Endothelial cell of umbilical vein (primary cell): ENCODE data around the gene TPP2. TPM values are rescaled to one million over a fixed set of nuclear protein-coding genes. Genes with fewer than 3 reads are reported as not detected.

Experiments used
- BruUV-seq: library from RNA; stranded (reverse); fragments of 400-500 nt; replicated peaks from 2 replicates; lab custom pipeline; 2021; lab: Mats Ljungman, UMichigan
- CTCF ChIA-PET: fragments of 300-600, 350-600 bp; sonication (Branson Sonifier 250); formaldehyde crosslinking; loops from one replicate; lab custom pipeline; 2021; ENCODE audit warnings: antibody characterized with exemption, inconsistent platforms; lab: Charles Lee
- POLR2A ChIA-PET: fragments of 300-600, 350-600 bp; sonication (Branson Sonifier 250); formaldehyde crosslinking; loops from one replicate; lab custom pipeline; 2021; ENCODE audit warnings: antibody characterized with exemption, inconsistent platforms; lab: Charles Lee
- DNase-seq: peaks from one replicate; pipeline ENCODE4 v3.0.0-alpha.2; 2011; ENCODE audit warnings: low read depth, low spot score
- FAIRE-seq: peaks from 2 replicates; lab custom pipeline; 2011; peaks lifted over from hg19 to GRCh38; lab: Jason Lieb, UNC
- H2AFZ ChIP-seq: 2 replicates; pipeline ENCODE4 v1.6.0; 2012; ENCODE audit warnings: low read depth, low read length, control low read depth, inconsistent platforms
- H3K27ac ChIP-seq: 2 replicates; pipeline ENCODE4 v1.5.1; 2011; ENCODE audit warnings: low read depth, mild to moderate bottlenecking, control low read depth, low read length, moderate library complexity; ENCODE audit not compliant: insufficient read depth
- H3K27me3 ChIP-seq, 2 experiments: 2 replicates each; pipeline versions ENCODE4 v1.6.0 to v1.6.1; 2011; ENCODE audit warnings: low read length in 2 of 2, mixed read lengths in 1 of 2; ENCODE audit not compliant: control insufficient read depth in 2 of 2, insufficient read depth in 2 of 2
- H3K36me3 ChIP-seq, 2 experiments: 2 replicates in 1 of 2; 3 replicates in 1 of 2; pipeline ENCODE4 v1.5.1; 2011; ENCODE audit warnings: low read length in 2 of 2, mild to moderate bottlenecking in 1 of 2, moderate library complexity in 1 of 2; ENCODE audit not compliant: control insufficient read depth in 2 of 2, insufficient read depth in 2 of 2; ENCODE audit errors: extremely low read depth in 1 of 2
- H3K4me1 ChIP-seq: 3 replicates; pipeline ENCODE4 v1.5.1; 2011; ENCODE audit warnings: mild to moderate bottlenecking, low read length; ENCODE audit not compliant: control insufficient read depth, insufficient read depth; ENCODE audit errors: extremely low read depth
- H3K4me2 ChIP-seq: 2 replicates; pipeline ENCODE4 v1.6.1; 2011; ENCODE audit warnings: low read length, control low read depth, mixed read lengths; ENCODE audit not compliant: insufficient read depth
- H3K4me3 ChIP-seq, 3 experiments: fragments of 200-600 bp in 1 of 3; sonication (generic), shearing (Covaris generic) in 1 of 3; replicated peaks in 1 of 3; 2 replicates each; pipeline ENCODE4 v1.5.1; 2011 to 2016; ENCODE audit warnings: control low read depth in 3 of 3, low read length in 3 of 3, mild to moderate bottlenecking in 2 of 3, inconsistent platforms in 1 of 3, low read depth in 1 of 3, moderate library complexity in 1 of 3; ENCODE audit not compliant: insufficient read depth in 1 of 3
- H3K79me2 ChIP-seq: 2 replicates; pipeline ENCODE4 v1.6.0; 2012; ENCODE audit warnings: low read length, inconsistent platforms; ENCODE audit not compliant: control insufficient read depth, insufficient read depth
- H3K9ac ChIP-seq: replicated peaks from 2 replicates; pipeline ENCODE3; 2011; ENCODE audit warnings: low read length, control low read depth; ENCODE audit not compliant: insufficient read depth; ENCODE audit errors: extremely low read depth
- H3K9me1 ChIP-seq: replicated peaks from 3 replicates; pipeline ENCODE4 v1.6.0; 2011; ENCODE audit warnings: mild to moderate bottlenecking, low read length; ENCODE audit not compliant: control insufficient read depth, insufficient read depth; ENCODE audit errors: extremely low read depth
- H3K9me3 ChIP-seq: replicated peaks from 2 replicates; pipeline ENCODE4 v1.5.1; 2012; ENCODE audit warnings: low read length, inconsistent platforms; ENCODE audit not compliant: control insufficient read depth, insufficient read depth
- H4K20me1 ChIP-seq: replicated peaks from 2 replicates; pipeline ENCODE3; 2011; ENCODE audit warnings: mild to moderate bottlenecking, low read length; ENCODE audit not compliant: control insufficient read depth, insufficient read depth; ENCODE audit errors: extremely low read depth
- CTCF ChIP-seq, 2 donors: IDR thresholded peaks; 1 replicate in 1 of 2; 2 replicates in 1 of 2; pipeline ENCODE4 v1.5.1; 2011; ENCODE audit warnings: low read length in 2 of 2, mild to moderate bottlenecking in 2 of 2, moderate library complexity in 2 of 2, control low read depth in 1 of 2, inconsistent platforms in 1 of 2, low read depth in 1 of 2; ENCODE audit not compliant: insufficient read depth in 1 of 2; ENCODE audit errors: extremely low read depth in 1 of 2
- EZH2 ChIP-seq: IDR thresholded peaks from 2 replicates; pipeline ENCODE4 v1.6.1; 2012; ENCODE audit warnings: borderline replicate concordance, low read depth, mild to moderate bottlenecking, moderate library complexity, low read length, inconsistent platforms; ENCODE audit not compliant: severe bottlenecking
- FOS ChIP-seq: IDR thresholded peaks from 2 replicates; pipeline ENCODE4 v1.6.1; 2011; ENCODE audit warnings: mild to moderate bottlenecking, low read length, moderate library complexity, borderline replicate concordance; ENCODE audit not compliant: insufficient read depth
- GATA2 ChIP-seq: IDR thresholded peaks from 2 replicates; pipeline ENCODE4 v1.7.0; 2011; ENCODE audit warnings: low read depth, mild to moderate bottlenecking, moderate library complexity, mixed read lengths, low read length; ENCODE audit not compliant: insufficient read length, insufficient read depth
- JUN ChIP-seq: IDR thresholded peaks from 2 replicates; pipeline ENCODE4 v1.6.1; 2011; ENCODE audit warnings: borderline replicate concordance, low read depth; ENCODE audit not compliant: insufficient read length, insufficient read depth
- MAX ChIP-seq: IDR thresholded peaks from 2 replicates; pipeline ENCODE4 v1.6.1; 2011; ENCODE audit not compliant: insufficient read depth, insufficient read length
- MYC ChIP-seq: IDR thresholded peaks from one replicate; pipeline ENCODE4 v1.6.1; 2011; ENCODE audit warnings: mild to moderate bottlenecking, low read depth, low read length
- POLR2A ChIP-seq: IDR thresholded peaks from 2 replicates; pipeline ENCODE4 v1.6.1; 2012; ENCODE audit warnings: low read depth, mild to moderate bottlenecking, control low read depth, low read length
- POLR2AphosphoS5 ChIP-seq: IDR thresholded peaks from 2 replicates; pipeline ENCODE4 v1.6.1; 2012; ENCODE audit warnings: low read depth, mild to moderate bottlenecking, control low read depth, low read length, moderate library complexity; ENCODE audit not compliant: insufficient read depth
- dilution Hi-C: fragments of 300-500 bp; cut with MboI; formaldehyde crosslinking; loops from one replicate; pipeline ENCODE4 v1.15.0; 2019; ENCODE audit warnings: low sequenced_read_pairs; ENCODE audit not compliant: extremely low pct_ligation_motif_present
- intact Hi-C: fragments of 100-400 bp; cut with micrococcal nuclease; formaldehyde crosslinking; loops from one replicate; pipeline ENCODE4 v1.10.0; 2022
- polyA plus RNA-seq, 4 experiments: library from polyadenylated mRNA; depleted of rRNA in 3 of 4; stranded (reverse) in 3 of 4; unstranded in 1 of 4; fragments of >200 nt; gene quantifications; 2 replicates each; pipeline versions ENCODE4 v1.2.1 to v1.2.3, GENCODE V29; 2011 to 2012; ENCODE audit warnings: missing spikeins in 1 of 4
- total RNA-seq: library from RNA; stranded (reverse); gene quantifications from 2 replicates; pipeline ENCODE4 v1.2.3, GENCODE V29; 2021

TPP2 gene
- total and polyA plus RNA-seq, 2 donors (not counting 3 experiments of a cell fraction or from before 2014, with no cell fraction given) = 11.5 to 46.7 TPM

GRCh38 chr13:102563267-102563666 lies 33.5 kb upstream of the TPP2 start:
- CTCF ChIA-PET = interaction anchor here (1.3 kb wide), 1 partner anchor 421 kb away, joined by 3 read pairs; no protein-coding TSS in a partner anchor
- H3K4me1 ChIP-seq = no peaks in the 10 kb centered on the region
- H3K36me3 ChIP-seq = no peaks in the 10 kb centered on the region
- H4K20me1 ChIP-seq = no peaks in the 10 kb centered on the region
- POLR2A ChIA-PET = no interaction called here
- no peaks in the 10 kb centered on the region for H3K9me1 ChIP-seq
- peaks cover 10 to 14% of the 10 kb centered on the region in 2 experiments for H3K27me3 ChIP-seq
- intact Hi-C loops = no loop called here
- no peak overlapping the region for H3K4me3 ChIP-seq
- H2AFZ ChIP-seq = no peak overlapping the region
- no peak overlapping the region for H3K27ac ChIP-seq
- dilution Hi-C loops = no loop called here
- H3K9me3 ChIP-seq = no peaks in the 10 kb centered on the region
- no peak for DNase-seq
- H3K9ac ChIP-seq = no peak overlapping the region
- no peaks in the 10 kb centered on the region for H3K79me2 ChIP-seq
- no peak for TF ChIP-seq GATA2
- TF ChIP-seq MYC = no peak
- no peak for FAIRE-seq
- no TSS peak for BruUV-seq
- no peak overlapping the region for H3K4me2 ChIP-seq

- ChIA-PET POLR2A (no interaction called here), CTCF (interaction anchor here (3.9 kb wide), 1 partner anchor 9 kb away, joined by 28 read pairs; no protein-coding TSS in a partner anchor)
- no peak for FAIRE-seq
- H3K27ac ChIP-seq = no peak overlapping the region
- no peak overlapping the region for H3K9ac ChIP-seq
- no peaks in the 10 kb centered on the region for H3K36me3 ChIP-seq
- H2AFZ ChIP-seq = no peak overlapping the region
- H3K4me3 ChIP-seq = no peak overlapping the region
- dilution Hi-C loops = no loop called here
- no peak overlapping the region for H3K4me2 ChIP-seq
- H3K79me2 ChIP-seq = no peaks in the 10 kb centered on the region
- intact Hi-C loops = no loop called here
- no TSS peak for BruUV-seq
- no peak for DNase-seq
- no peaks in the 10 kb centered on the region for H3K4me1 ChIP-seq
- H3K9me1 ChIP-seq = no peaks in the 10 kb centered on the region
- no peaks in the 10 kb centered on the region for H4K20me1 ChIP-seq
- TF ChIP-seq POLR2A (no peak), JUN (no peak), FOS (no peak), MAX (no peak), CTCF (IDR thresholded peaks at IDR 0.05; ENCODE audit: extremely low read depth in 1 of 2, insufficient read depth in 1 of 2, low read depth in 1 of 2, low read length in 2 of 2) (no peak), GATA2 (no peak), MYC (no peak), POLR2AphosphoS5 (no peak), EZH2 (no peak)
- peaks cover 10 to 14% of the 10 kb centered on the region in 2 experiments for H3K27me3 ChIP-seq
- no peaks in the 10 kb centered on the region for H3K9me3 ChIP-seq
Measured at GRCh38 chr13:102564564-102564963, 32.2 kb upstream of the TPP2 start.
